ENCODE measurements around the gene ADGRV1. TPM values are rescaled to one million over a fixed set of nuclear protein-coding genes. Genes with fewer than 3 reads are reported as not detected.

The ADGRV1 gene
- total RNA-seq, 4 donors from 2014 or later: 0.28 to 6.5 (median 3.7) TPM

- no peak for DNase-seq
- no peaks in the 10 kb centered on the region for H3K36me3 ChIP-seq
- no peak overlapping the region for H3K4me3 ChIP-seq
- H3K4me1 ChIP-seq: no peaks in the 10 kb centered on the region
- no peaks in the 10 kb centered on the region for H3K27me3 ChIP-seq
- no peak for TF ChIP-seq CTCF (IDR thresholded peaks at IDR 0.05)
- TF ChIP-seq POLR2A (IDR thresholded peaks at IDR 0.05): no peak
- no peak overlapping the region for H3K27ac ChIP-seq
- H3K9me3 ChIP-seq: no peaks in the 10 kb centered on the region
These were observed 11.5 kb upstream of the ADGRV1 start for GRCh38 chr5:90547072-90547536.

- no peak overlapping the region for H3K27ac ChIP-seq
- H3K4me1 ChIP-seq: no peaks in the 10 kb centered on the region
- no peak for TF ChIP-seq POLR2A (IDR thresholded peaks at IDR 0.05)
- no peak for TF ChIP-seq CTCF (IDR thresholded peaks at IDR 0.05)
- DNase-seq: no peak
- H3K27me3 ChIP-seq: no peaks in the 10 kb centered on the region
- H3K36me3 ChIP-seq: no peaks in the 10 kb centered on the region
- H3K9me3 ChIP-seq: no peaks in the 10 kb centered on the region
- H3K4me3 ChIP-seq: no peak overlapping the region
These were observed 10.5 kb upstream of the ADGRV1 start for GRCh38 chr5:90548069-90548593.

- Histone ChIP-seq H3K27me3 (no peaks in the 10 kb centered on the region), H3K27ac (no peak overlapping the region), H3K4me3 (no peak overlapping the region), H3K4me1 (no peaks in the 10 kb centered on the region), H3K36me3 (no peaks in the 10 kb centered on the region), H3K9me3 (no peaks in the 10 kb centered on the region)
- DNase-seq: no peak
- TF ChIP-seq POLR2A (IDR thresholded peaks at IDR 0.05) (no peak), CTCF (IDR thresholded peaks at IDR 0.05) (no peak)
These were observed 9.4 kb upstream of the ADGRV1 start for GRCh38 chr5:90549223-90549622.

GRCh38 chr5:90549729-90550275, 8.8 kb upstream of the ADGRV1 start:
- Histone ChIP-seq H3K9me3 (no peaks in the 10 kb centered on the region), H3K36me3 (no peaks in the 10 kb centered on the region), H3K27ac (no peak overlapping the region), H3K4me3 (no peak overlapping the region), H3K4me1 (no peaks in the 10 kb centered on the region), H3K27me3 (no peaks in the 10 kb centered on the region)
- DNase-seq: no peak
- no peak for TF ChIP-seq POLR2A (IDR thresholded peaks at IDR 0.05)
- no peak for TF ChIP-seq CTCF (IDR thresholded peaks at IDR 0.05)

GRCh38 chr5:90550963-90551362, 7.6 kb upstream of the ADGRV1 start:
- Histone ChIP-seq H3K36me3 (no peaks in the 10 kb centered on the region), H3K4me3 (no peak overlapping the region), H3K9me3 (no peaks in the 10 kb centered on the region), H3K4me1 (no peaks in the 10 kb centered on the region), H3K27me3 (no peaks in the 10 kb centered on the region), H3K27ac (no peak overlapping the region)
- DNase-seq: no peak
- TF ChIP-seq CTCF (IDR thresholded peaks at IDR 0.05): no peak
- no peak for TF ChIP-seq POLR2A (IDR thresholded peaks at IDR 0.05)

All from Peyer's patch (tissue), 4 donors.